Upper lobe of right lung (tissue), 1 donor: Measurements from ENCODE around the gene IQCH. TPM values are rescaled to one million over a fixed set of nuclear protein-coding genes. Genes with fewer than 3 reads are reported as not detected.

ENCODE experiments used
- ATAC-seq: fragments of 200-7000 bp; cut with Tn5 transposase; one replicate; pipeline ENCODE4 v1.9.1; 2020; ENCODE audit warnings: mild to moderate bottlenecking, moderate library complexity
- DNase-seq: peaks from one replicate; pipeline ENCODE4 v3.0.0-alpha.2; 2020
- H3K27ac ChIP-seq: fragments of 200-600 bp; one replicate; pipeline ENCODE4 v1.8.0; 2022
- H3K27me3 ChIP-seq: fragments of 200-600 bp; one replicate; pipeline ENCODE4 v1.8.0; 2022; ENCODE audit warnings: mild to moderate bottlenecking
- H3K36me3 ChIP-seq: fragments of 200-600 bp; one replicate; pipeline ENCODE4 v1.8.0; 2022
- H3K4me1 ChIP-seq: fragments of 200-600 bp; one replicate; pipeline ENCODE4 v1.8.0; 2022
- H3K4me3 ChIP-seq: fragments of 200-600 bp; one replicate; pipeline ENCODE4 v1.8.0; 2022; ENCODE audit warnings: mild to moderate bottlenecking
- H3K9me3 ChIP-seq: fragments of 200-600 bp; one replicate; pipeline ENCODE4 v1.8.0; 2022
- CTCF ChIP-seq: fragments of 200-600 bp; IDR thresholded peaks from one replicate; pipeline ENCODE4 v1.8.0; 2022; ENCODE audit warnings: antibody characterized with exemption
- intact Hi-C: fragments of 100-400 bp; cut with DNase I; formaldehyde crosslinking; loops from one replicate; pipeline ENCODE4 v1.11.0; 2022
- total RNA-seq: library from RNA; stranded (reverse); fragmentation: NEBNext Ultra II Directional; extraction: Animal tissue kit (Norgen Biotek cat#: 25700); gene quantifications from one replicate; pipeline ENCODE4 v1.2.1, GENCODE V29; 2021
- donor health status: DM: no; HTN: yes; CAD: no; lungs with severe emphysema.

IQCH gene
- total RNA-seq, 1 donor from 2014 or later: 0.93 TPM

GRCh38 chr15:67296188-67296587 is 41.6 kb downstream of the IQCH start:
- TF ChIP-seq CTCF: no peak
- ATAC-seq (no peak), DNase-seq (no peak)
- Histone ChIP-seq H3K36me3 (no peaks in the 10 kb centered on the region), H3K9me3 (no peaks in the 10 kb centered on the region), H3K4me3 (no peak overlapping the region), H3K27ac (no peak overlapping the region), H3K4me1 (no peaks in the 10 kb centered on the region), H3K27me3 (no peaks in the 10 kb centered on the region)
- intact Hi-C loops: no loop called here

GRCh38 chr15:67296684-67297083 is 42.1 kb downstream of the IQCH start:
- intact Hi-C loops: no loop called here
- H3K27ac ChIP-seq: no peak overlapping the region
- no peaks in the 10 kb centered on the region for H3K36me3 ChIP-seq
- ATAC-seq (no peak), DNase-seq (no peak)
- H3K9me3 ChIP-seq: no peaks in the 10 kb centered on the region
- no peaks in the 10 kb centered on the region for H3K4me1 ChIP-seq
- H3K27me3 ChIP-seq: no peaks in the 10 kb centered on the region
- H3K4me3 ChIP-seq: no peak overlapping the region
- no peak for TF ChIP-seq CTCF

GRCh38 chr15:67300266-67301025 is 45.9 kb downstream of the IQCH start:
- H3K4me3 ChIP-seq: no peak overlapping the region
- no peak for TF ChIP-seq CTCF
- no peaks in the 10 kb centered on the region for H3K27me3 ChIP-seq
- H3K36me3 ChIP-seq: no peaks in the 10 kb centered on the region
- no peak overlapping the region for H3K27ac ChIP-seq
- no peak for ATAC-seq
- no peaks in the 10 kb centered on the region for H3K4me1 ChIP-seq
- H3K9me3 ChIP-seq: no peaks in the 10 kb centered on the region
- DNase-seq: no peak
- intact Hi-C loops: loop anchor here (10.0 kb wide), 1 partner anchor 356 kb away; no protein-coding TSS in a partner anchor

GRCh38 chr15:67303490-67304363 is 49.1 kb downstream of the IQCH start:
- DNase-seq (no peak), ATAC-seq (peak; percentile 53)
- no peaks in the 10 kb centered on the region for H3K36me3 ChIP-seq

GRCh38 chr15:67304778-67305177 is 50.2 kb downstream of the IQCH start:
- H3K27ac ChIP-seq: no peak overlapping the region
- DNase-seq (no peak), ATAC-seq (no peak)
- H3K9me3 ChIP-seq: no peaks in the 10 kb centered on the region
- H3K27me3 ChIP-seq: no peaks in the 10 kb centered on the region
- H3K4me3 ChIP-seq: no peak overlapping the region
- no peak for TF ChIP-seq CTCF
- no peaks in the 10 kb centered on the region for H3K36me3 ChIP-seq
- intact Hi-C loops: loop anchor here (10.0 kb wide), 1 partner anchor 360 kb away; no protein-coding TSS in a partner anchor
- H3K4me1 ChIP-seq: no peaks in the 10 kb centered on the region

More at GRCh38 chr15:67303490-67304363, 49.1 kb downstream of the IQCH start:
- Histone ChIP-seq H3K9me3 (no peaks in the 10 kb centered on the region), H3K27ac (no peak overlapping the region), H3K4me3 (no peak overlapping the region), H3K27me3 (no peaks in the 10 kb centered on the region), H3K4me1 (no peaks in the 10 kb centered on the region)
- intact Hi-C loops: loop anchor here (10.0 kb wide), 1 partner anchor 359 kb away; no protein-coding TSS in a partner anchor
- peak; percentile 57 for TF ChIP-seq CTCF
